Measurements from ENCODE around the gene ZNF835.
A peak's percentile ranks its signal among the peaks of the same experiment; 100 is the strongest.
"Not testable (repeated sequence)": the region's sequence is repeated elsewhere in the genome, so short reads cannot be mapped to it uniquely, and the experiment has no call there.

Gene ZNF835

GRCh38 chr19:56671613-56671994, at the start of gene ZNF835:
ZNF835 (minus strand) TSS chr19:56671757; CDS start chr19:56665198, 6,559 bp downstream.
- peak; percentile 53 to 78 for DNase-seq (ENCODE audit: low read depth in 1 of 2, low spot score in 1 of 2)

- DNase-seq (ENCODE audit: low read depth in 1 of 2, low spot score in 1 of 2), result no peak
Observed at GRCh38 chr19:56720281-56720680, 48.7 kb upstream of the ZNF835 start.

GRCh38 chr19:56718231-56718630, 46.7 kb upstream of the ZNF835 start:
- DNase-seq (ENCODE audit: low read depth in 1 of 2, low spot score in 1 of 2), result no peak

DNA sequence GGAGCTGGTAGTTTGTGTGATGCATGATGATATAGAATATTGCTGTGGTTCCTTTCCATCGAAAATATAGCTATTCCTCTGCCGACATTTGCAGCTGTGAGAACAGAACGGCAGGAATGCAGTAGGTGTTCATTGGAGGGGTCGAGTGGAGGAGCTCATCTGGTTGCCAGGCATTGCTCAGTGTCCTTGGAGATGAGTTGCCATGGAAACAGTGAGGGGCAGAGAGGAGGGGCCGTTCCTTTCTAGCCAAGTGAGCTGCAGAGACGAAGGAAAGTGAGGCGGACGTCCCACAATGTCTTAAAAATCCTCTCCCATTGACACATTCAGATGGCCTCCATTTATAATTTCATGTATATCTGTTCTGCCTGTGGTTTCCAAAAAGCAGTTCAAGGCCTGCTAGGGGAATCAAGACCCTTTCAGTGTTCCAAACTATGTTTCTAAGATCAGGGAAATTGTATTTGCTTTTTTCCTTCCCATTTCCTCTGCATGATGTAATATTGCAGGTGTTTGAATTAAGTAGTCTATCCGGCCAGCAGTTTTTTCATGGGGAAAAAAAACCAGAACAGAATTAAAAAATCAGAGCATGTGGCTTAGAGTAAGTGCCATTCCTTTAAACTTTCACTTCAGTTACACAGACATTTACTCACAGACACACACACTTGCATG, 41.2 kb upstream of the ZNF835 start:
- no peak for DNase-seq (ENCODE audit: low read depth in 1 of 2, low spot score in 1 of 2)

GRCh38 chr19:56710437-56710836, 38.9 kb upstream of the ZNF835 start:
- DNase-seq (ENCODE audit: low read depth in 1 of 2, low spot score in 1 of 2), result no peak

DNA sequence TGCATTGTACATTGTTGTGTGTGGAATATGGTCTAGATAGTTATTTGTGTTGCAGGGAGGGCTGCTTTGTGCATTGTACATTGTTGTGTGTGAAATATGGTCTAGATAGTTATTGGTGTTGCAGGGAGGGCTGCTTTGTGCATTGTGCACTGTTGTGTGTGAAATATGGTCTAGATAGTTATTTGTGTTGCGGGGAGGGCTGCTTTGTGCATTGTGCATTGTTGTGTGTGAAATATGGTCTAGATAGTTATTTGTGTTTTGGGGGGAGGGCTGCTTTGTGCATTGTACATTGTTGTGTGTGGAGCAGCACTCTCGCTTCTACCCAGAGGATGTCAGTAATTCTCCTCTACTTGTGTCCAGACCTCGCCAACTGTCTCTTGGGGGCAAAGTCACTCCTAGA, 36.3 kb upstream of the ZNF835 start:
- no peak for DNase-seq (ENCODE audit: low read depth in 1 of 2, low spot score in 1 of 2)

DNA sequence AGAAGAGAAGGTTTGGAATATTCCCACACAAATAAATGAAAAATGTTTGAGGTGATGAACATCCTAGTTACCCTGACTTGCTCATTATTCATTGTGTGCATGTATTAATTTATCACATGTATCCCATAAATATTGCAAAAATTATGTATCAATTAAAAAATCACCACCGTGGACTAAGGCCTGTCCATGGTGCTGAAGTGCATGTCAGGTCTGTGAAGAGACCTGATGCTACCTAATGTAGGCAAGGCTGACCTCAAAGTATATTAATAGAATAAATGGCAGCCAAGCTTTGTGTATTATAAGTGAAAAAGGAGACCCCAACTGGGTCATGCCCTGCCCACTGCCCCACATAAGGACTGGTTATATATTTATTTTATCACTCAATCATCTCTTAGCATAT, 34.4 kb upstream of the ZNF835 start:
- no peak for DNase-seq (ENCODE audit: low read depth in 1 of 2, low spot score in 1 of 2)

DNA sequence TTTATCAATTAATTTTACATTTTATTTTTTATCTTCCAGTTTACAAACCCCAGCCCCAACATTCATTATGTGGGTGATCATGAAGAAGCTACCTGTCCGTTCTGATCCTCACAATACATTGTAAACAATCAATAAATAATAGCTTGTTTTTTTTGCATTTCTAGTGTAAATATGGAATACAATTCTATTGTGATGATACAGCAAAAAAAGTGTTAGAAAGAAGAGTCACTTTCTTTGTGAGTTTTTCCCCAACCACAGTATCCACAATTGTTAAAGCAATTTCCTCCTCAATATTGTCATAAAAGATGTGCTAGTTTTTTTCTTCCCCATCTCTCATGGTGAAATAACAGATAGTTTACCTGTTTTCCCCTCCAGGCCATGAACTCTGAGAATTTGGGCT, 30.3 kb upstream of the ZNF835 start:
- DNase-seq (ENCODE audit: low read depth in 1 of 2, low spot score in 1 of 2), result no peak

DNA sequence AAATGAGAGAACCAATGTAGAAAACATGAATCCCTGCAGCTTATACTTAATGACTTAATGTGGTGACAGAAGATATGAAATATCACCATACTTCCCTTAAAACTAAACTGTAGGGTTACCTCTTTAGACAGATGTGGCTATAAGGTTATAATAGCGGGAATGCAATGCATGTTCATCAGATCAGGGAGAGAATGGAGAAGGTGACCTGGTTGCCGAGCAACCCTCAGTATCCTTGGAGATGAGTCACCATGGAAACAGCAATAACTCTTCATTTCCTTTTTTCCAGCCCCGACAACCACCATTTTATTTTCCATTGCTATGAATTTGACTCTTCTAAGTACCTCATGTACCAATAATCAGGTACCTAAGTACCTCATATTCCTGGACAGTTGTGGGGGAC, 28.0 kb upstream of the ZNF835 start:
- no peak for DNase-seq (ENCODE audit: low read depth in 1 of 2, low spot score in 1 of 2)

- no peak for DNase-seq (ENCODE audit: low read depth in 1 of 2, low spot score in 1 of 2)
Observed at GRCh38 chr19:56692206-56692895, 20.8 kb upstream of the ZNF835 start.

GRCh38 chr19:56690670-56691069, 19.1 kb upstream of the ZNF835 start:
- no peak for DNase-seq (ENCODE audit: low read depth in 1 of 2, low spot score in 1 of 2)

DNA sequence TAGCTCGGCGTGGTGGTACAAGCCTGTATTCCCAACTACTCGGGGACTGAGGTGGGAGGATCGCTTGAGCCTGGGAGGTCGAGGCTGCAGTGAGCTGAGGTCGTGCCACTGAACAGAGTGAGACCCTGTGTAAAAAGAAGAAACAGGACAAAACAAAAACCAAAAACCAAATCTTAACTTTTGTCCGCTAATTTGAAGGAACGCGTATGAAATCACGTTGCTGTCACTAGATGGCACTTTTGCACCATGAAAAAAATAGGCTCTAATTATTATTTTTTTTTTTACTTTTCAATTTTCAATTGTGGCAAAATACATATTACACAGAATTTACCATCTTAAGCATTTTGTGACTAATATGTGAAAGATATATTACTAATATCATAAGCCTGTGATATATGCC, 17.6 kb upstream of the ZNF835 start:
- no peak for DNase-seq (ENCODE audit: low read depth in 1 of 2, low spot score in 1 of 2)

DNA sequence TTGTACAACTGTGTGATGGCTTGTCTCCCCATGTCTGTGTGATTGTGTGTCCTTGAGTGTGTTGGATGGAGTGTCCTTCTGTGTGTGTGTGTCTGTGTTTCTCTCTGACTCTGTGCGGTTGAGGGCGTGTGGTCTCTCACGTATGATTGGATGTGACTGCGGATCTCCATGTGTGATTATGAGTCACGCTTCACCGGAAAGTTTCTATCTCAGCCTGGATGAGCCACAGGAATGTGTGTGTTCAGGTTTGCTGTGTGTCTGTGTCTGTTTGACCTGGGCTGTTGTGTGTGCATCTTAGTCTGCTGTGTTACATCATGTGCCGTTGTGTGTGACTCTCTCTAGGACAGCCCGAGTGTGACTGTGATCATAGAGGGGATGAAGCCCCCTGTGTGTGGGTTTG, 15.5 kb upstream of the ZNF835 start:
- no peak for DNase-seq (ENCODE audit: low read depth in 1 of 2, low spot score in 1 of 2)

GRCh38 chr19:56683116-56683515, 11.6 kb upstream of the ZNF835 start:
- no peak for DNase-seq (ENCODE audit: low read depth in 1 of 2, low spot score in 1 of 2)

DNA sequence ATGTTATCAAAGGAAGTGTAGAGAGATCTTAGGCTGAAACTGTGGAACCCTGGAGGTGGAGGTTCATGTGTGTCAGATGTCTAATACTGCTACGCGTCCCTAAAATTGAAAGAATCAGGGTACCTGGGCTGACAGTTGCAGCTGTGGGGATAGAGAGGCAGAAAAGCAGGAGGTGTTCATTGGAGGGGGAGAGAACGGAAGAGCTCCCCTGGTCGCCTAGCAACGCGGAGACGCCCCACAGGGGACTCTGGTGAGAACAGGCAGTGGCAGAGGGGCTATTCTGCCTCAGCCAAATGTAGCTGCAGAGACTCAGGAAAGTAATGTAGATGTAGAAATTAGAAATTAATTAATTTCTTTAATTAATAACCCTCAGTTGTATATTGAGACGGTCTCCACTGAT, 10.1 kb upstream of the ZNF835 start:
- DNase-seq (ENCODE audit: low read depth in 1 of 2, low spot score in 1 of 2), result no peak

GRCh38 chr19:56678205-56678604, 6.6 kb upstream of the ZNF835 start:
- DNase-seq (ENCODE audit: low read depth in 1 of 2, low spot score in 1 of 2), result no peak

GRCh38 chr19:56672610-56673009, 1.1 kb upstream of the ZNF835 start:
- not testable (repeated sequence) for DNase-seq (ENCODE audit: low read depth in 1 of 2, low spot score in 1 of 2)

DNA sequence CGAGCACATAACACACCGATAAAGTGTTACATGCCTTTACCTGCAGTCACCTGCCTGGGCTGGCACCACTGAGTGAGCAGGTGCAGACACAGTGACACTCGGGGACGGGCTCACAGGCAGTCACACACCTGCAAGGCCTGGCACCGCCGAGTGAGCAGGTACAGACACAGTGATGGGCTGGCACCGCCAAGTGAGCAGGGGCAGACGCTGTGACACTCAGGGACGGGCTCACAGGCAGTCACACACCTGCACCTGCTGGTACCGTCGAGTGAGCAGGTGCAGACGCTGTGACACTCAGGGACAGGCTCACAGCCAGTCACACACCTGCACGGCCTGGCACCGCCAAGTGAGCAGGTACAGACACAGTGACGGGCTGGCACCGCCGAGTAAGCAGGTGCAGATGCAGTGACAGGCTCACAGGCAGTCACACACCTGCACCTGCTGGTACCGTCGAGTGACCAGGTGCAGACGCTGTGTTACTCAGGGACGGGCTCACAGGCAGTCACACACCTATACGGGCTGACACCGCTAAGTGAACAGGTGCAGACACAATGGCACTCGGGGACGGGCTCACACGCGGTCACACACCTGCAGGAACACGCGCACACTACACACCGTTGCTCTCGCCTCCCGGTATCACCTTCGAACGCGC, 470 bp downstream of the ZNF835 start:
- no peak for DNase-seq (ENCODE audit: low read depth in 1 of 2, low spot score in 1 of 2)

DNA sequence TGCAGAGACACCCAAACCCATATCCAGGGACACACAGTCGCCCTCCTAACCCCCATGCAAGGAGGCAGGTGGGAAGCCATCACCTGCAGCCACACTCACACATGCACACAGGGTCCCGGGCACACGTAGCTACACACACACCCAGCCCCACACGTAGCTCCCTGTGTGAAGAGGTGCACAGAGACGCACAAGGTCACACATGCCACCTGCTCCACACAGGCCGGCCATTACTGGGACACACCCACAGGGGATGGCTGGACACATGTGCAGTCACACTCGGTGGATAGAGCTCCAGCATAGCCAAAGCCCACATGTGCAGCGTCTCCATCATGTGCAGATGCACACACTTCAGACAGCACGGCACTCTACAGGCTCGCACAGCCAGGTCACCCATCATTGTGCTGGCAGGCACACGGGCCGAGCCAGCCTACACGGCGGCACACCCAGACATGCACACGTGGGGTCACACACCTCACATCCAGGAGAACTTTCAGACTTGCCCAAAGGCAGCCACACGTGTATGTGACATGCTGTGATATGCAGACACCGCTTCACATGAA, 1.1 kb downstream of the ZNF835 start:
- DNase-seq (ENCODE audit: low read depth in 1 of 2, low spot score in 1 of 2), result no peak

GRCh38 chr19:56668676-56669075, 2.9 kb downstream of the ZNF835 start:
- no peak for DNase-seq (ENCODE audit: low read depth in 1 of 2, low spot score in 1 of 2)

- no peak for DNase-seq (ENCODE audit: low read depth in 1 of 2, low spot score in 1 of 2)
Observed at GRCh38 chr19:56667311-56667870, 4.2 kb downstream of the ZNF835 start.

DNA sequence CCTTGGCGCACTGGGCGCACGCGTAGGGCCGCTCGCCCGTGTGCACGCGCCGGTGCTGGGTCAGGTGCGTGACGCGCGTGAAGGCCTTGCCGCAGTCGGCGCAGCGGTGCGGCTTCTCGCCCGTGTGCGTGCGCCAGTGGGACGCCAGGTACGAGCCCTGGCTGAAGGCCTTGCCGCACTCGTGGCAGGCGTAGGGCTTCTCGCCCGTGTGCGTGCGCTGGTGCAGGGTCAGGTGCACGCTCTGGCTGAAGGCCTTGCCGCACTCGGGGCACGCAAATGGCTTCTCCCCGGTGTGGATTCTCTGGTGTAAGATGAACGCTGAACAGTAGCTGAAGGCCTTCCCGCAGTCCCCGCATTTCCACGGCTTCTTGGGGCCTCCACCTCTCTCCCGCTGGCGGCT, 7.0 kb downstream of the ZNF835 start:
- no peak for DNase-seq (ENCODE audit: low read depth in 1 of 2, low spot score in 1 of 2)

All from activated CD4-positive, alpha-beta T cell treated with anti-CD3 and anti-CD28 coated beads, Interleukin-2, amount 50 U/mL, for 24 hours (primary cell).